NB4 (cell line): ENCODE measurements around the gene TRAPPC3L.

Experiments
- CTCF ChIP-seq: IDR thresholded peaks from one replicate; pipeline ENCODE4 v1.5.1; 2012; ENCODE audit warnings: low read depth, low read length
- POLR2A ChIP-seq: IDR thresholded peaks from 2 replicates; pipeline ENCODE4 v1.6.1; 2011; ENCODE audit warnings: mild to moderate bottlenecking; ENCODE audit not compliant: insufficient read length; ENCODE audit errors: extremely low read depth

GRCh38 chr6:116468293-116468692 lies 77.2 kb downstream of the TRAPPC3L start:
- no peak for TF ChIP-seq CTCF
- no peak for TF ChIP-seq POLR2A
